ENCODE measurements around the gene SH3RF3.

GRCh38 chr2:109452318-109453305, 323.6 kb downstream of the SH3RF3 start:
- TF ChIP-seq POLR2AphosphoS5 (IDR thresholded peaks at IDR 0.05) (no peak), CTCF (IDR thresholded peaks at IDR 0.05) (no peak)

Data from upper lobe of left lung (tissue), 4 donors.